NCI-H526 (cell line): ENCODE measurements around the gene NKTR.
A peak's percentile ranks its signal among the peaks of the same experiment; 100 is the strongest.

Experiments
- DNase-seq, 2 experiments: peaks; one replicate each; lab custom pipeline; 2025; lab: John Stamatoyannopoulos, UW

Gene NKTR

GRCh38 chr3:42662037-42662812 lies 61.7 kb downstream of the NKTR start:
- no peak for DNase-seq

DNA sequence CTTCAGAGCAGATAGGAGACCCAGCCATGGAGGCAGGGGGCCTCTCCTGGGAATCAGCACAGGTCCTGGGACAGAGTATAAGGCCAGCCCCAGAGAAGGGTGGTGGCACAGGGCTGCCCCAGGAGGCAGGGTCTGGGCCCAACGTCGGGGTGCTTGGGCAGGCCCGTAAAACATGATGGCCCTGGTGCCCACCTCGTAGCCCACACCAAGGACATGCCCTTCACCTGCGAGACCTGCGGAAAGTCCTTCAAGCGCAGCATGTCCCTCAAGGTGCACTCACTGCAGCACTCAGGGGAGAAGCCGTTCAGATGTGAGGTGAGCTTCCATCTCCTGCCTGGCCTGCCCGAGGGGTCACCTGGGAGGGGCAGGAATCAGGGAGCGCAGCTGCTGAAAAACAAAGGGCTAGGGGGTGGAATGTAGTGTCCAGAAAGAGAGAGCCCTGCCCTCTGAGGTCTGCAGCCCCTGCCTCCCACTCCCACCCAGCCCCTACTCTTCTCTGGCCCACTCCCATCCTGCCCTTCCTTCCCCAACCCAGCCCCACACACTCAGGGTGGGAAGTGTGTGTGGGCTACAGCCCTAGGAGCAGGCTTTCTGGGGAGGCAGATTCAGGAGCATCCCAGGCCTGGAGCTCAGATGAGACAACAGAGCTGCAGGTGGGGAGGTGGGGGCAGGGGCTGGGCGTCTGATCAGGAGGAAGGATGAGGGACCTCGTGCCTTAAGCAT lies 62.5 kb downstream of the NKTR start:
- DNase-seq: no peak

- no peak for DNase-seq
These were observed 63.3 kb downstream of the NKTR start for GRCh38 chr3:42663581-42664437.

- DNase-seq: no peak
These were observed 63.9 kb downstream of the NKTR start for GRCh38 chr3:42664438-42664803.

DNA sequence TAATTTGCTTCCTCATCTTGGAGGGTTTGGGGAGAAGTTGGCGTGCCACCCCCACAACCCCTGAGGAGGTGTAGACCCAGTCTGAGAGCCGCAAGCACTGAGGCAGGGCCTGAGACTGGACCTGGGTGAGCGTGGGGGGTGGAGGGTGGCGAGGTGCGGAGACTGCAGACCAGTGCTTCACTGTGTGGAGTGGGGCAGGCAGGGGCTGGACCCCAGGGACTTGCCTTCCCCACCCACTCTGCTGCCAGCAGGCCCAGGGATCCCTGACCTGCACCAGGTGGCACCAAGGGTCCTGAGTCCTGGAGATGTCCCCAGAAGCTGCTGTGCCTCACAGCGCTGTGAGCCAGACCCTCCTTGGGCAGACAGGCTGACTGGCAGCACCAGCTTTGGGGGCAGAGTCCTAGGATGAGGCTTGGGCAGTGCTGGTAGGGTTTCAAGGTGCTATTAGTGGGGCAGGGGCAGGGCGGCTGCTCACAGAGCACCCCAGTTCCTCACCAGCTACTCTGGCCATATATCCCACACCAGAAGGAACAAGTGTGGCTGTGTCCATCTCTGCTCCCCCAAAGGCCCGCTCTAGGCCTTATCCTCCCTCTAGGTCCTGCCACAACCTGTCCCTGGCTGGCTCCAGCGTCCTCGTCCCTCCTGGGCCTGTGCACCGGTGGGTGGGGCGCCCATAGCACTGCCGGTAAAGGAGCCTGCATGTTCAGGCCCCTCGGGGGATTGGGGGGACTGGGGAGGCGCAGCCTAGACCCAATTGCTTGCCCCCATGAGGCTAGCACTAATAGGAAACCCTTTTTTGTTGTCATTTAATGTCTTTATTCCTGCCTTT lies 64.8 kb downstream of the NKTR start:
- no peak for DNase-seq

GRCh38 chr3:42666022-42666421 lies 65.5 kb downstream of the NKTR start:
- no peak for DNase-seq

GRCh38 chr3:42666577-42666998 lies 66.1 kb downstream of the NKTR start:
- no peak for DNase-seq

DNA sequence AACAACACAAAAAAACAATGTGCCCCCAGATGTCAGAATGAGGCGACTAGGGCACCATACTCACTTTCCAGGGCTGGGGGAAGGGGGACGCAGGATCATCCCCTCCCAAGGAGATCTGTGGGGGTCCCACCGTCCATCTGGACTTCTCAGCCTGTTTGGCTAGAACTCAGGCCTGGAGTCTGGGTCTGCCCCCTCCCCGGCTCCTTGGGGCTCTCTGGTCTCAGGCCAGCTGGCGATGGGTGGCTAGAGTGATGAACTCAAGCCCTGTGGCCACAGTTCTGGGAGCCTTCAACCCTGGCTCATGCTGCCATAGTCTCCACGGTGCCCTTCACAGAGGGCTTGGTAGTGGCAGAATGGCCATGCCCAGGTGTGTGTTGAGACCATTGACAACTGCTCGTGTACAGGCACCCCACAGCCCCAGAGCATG lies 66.6 kb downstream of the NKTR start:
- DNase-seq: no peak

DNA sequence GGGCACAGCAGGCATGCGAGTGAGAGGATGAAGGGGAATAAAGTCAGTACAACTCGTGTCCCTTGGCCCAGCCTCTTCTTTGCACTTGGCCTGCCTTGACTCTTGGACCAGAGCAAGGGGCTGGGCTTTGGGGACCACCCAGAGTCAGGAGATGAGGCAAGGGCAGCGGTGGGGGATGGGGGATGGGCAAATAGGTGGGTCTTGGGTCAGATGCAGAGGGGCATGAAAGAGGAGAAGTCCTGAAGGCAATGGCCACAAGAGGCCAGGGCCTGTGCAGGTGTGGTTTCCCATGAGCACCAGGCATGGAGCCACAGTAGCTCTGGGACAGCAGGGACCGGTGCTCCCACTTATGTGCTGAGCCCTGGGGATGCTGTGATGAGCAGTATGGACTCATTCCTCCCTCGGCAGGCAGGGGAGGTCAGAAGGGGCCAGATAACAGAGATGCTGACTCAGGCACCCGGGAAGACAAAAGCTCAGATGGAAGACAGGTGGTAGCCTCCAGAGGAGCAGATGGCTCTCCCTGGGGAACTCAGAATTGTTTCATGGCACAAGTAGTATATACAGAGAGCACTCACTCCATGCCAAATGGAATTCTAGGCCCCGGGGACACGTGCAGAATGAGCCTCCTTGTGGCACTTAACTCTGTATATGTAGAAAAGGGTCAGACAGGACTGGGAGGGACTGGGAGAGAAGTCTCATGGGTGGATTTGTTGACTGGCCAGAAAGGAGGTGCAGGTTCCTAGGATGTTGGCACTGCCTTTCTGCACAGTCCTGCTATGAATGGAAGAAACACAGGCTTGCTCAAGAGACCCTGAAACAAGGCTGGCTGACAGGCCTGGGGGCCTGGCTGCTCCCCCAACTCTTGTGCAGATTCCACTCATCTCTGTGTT lies 67.3 kb downstream of the NKTR start:
- no peak for DNase-seq

DNA sequence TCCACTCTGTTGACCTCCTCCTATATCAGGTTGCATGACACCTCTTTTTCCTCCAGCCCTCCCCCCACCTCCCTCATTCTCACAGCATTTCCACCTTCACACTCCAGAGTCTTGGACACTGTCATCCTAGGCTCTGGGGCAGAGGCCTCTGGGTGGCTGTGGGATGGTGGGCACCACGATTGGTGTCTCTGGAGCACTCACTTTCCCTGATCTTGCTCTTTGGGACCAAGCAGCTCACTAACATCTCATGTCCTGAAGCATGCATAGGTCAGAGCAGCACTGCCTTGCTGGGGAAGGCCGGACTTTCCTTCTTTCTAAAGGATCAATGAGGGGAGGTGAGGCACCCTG lies 67.9 kb downstream of the NKTR start:
- DNase-seq: no peak

GRCh38 chr3:42668793-42669217 lies 68.3 kb downstream of the NKTR start:
- no peak for DNase-seq

DNA sequence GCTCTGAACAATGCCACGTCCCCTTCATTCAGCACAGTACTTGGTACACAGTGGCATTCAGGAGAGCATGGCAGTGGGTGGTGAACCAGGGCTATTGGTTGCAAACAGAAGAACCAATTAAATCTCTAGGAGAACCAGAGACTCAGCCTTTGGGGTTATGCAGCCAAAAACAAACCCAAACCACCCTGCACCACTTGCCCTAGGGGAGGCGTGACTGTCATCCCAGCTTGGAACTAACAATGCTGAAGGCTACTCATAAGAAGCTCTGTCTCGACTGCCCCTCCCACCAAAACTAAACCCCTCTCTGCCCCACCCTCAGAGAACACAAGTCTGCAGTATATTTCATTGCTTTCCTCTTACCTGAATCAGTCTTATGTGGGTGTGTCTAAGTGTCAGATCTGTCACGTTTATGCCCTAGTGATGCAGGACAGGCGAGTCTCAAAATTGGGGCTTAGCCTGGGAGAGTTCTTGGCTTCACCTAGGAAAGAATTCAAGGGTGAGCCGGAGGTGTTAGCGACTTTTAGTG lies 69.6 kb downstream of the NKTR start:
- no peak for DNase-seq

DNA sequence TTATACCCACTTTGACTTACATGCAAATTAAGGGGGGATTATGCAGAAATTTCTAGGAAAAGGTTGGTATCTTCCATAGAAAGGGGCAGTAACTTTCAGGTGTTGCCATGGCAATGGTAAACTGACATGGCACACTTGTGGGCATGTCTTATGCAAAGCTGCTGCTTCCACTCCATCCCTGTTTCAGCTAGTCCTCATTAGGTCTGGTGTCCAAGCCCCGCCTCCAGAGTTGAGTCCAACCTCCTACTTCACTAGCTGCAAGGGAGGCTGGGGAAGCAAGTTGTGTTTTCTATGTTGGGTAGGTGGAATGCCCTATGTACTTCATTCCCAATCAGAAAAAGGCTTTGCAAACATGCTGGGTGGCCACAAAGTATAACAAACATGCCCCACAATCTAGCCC lies 70.2 kb downstream of the NKTR start:
- peak in 1 of 2 experiments; percentile 13 for DNase-seq

GRCh38 chr3:42672515-42672914 lies 72.0 kb downstream of the NKTR start:
- no peak for DNase-seq

GRCh38 chr3:42673082-42673481 lies 72.6 kb downstream of the NKTR start:
- no peak for DNase-seq

GRCh38 chr3:42674146-42674545 lies 73.7 kb downstream of the NKTR start:
- no peak for DNase-seq

DNA sequence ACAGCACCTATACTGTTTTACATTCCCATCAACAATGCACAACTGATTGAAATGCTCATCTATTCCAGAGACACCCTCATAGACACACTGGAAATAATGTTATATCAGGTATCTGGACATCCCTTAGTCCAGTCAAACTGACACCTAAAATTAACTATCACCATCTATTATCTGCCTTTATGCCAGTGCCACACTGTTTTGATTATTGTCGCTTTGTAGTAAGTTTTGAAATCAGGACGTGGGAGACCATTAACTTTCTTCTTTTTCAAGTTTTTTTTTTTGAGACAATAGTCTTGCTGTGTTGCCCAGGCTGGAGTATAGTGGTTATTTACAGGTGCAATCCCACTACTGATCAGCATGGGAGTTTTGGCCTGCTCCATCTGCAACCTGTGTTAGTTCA lies 75.4 kb downstream of the NKTR start:
- DNase-seq: no peak

- DNase-seq: no peak
These were observed 78.0 kb downstream of the NKTR start for GRCh38 chr3:42678447-42678846.

- DNase-seq: no peak
These were observed 79.8 kb downstream of the NKTR start for GRCh38 chr3:42680271-42680670.

DNA sequence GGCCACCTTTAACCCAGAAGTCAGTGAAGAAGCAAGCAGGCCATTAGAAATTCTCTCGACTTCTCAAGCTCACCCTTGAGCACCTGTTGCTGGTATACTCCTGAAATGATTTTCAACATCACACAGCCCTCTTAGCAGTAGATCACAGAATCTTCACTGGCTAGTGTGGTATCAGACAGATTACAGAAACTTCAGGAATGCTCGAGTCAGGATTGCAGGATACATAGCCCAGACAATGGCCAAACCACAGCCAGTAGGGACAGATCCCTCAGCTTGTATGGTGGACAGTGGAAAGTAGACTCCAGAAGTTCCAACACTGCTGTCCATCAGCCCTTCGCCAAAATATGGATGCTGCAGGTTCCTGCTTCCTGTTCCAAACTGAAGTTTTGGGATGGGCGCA lies 80.3 kb downstream of the NKTR start:
- DNase-seq: no peak
